Peyer's patch (tissue), 4 donors: ENCODE results near the gene ANKRD53.

Source experiments
- CTCF ChIP-seq, 6 experiments: fragments of 450-650 bp in 4 of 6; fragments of 200-600 bp in 2 of 6; sonication (generic) in 1 of 6; IDR thresholded peaks; one replicate each; pipeline ENCODE4 v1.5.1; 2017 to 2019; ENCODE audit warnings: antibody characterized with exemption in 6 of 6, mild to moderate bottlenecking in 3 of 6, moderate library complexity in 1 of 6
- POLR2A ChIP-seq, 2 donors: fragments of 450-650 bp; IDR thresholded peaks; one replicate each; pipeline ENCODE4 v1.5.1; 2017; ENCODE audit warnings: antibody characterized with exemption in 2 of 2, mild to moderate bottlenecking in 2 of 2, moderate library complexity in 2 of 2

GRCh38 chr2:71003966-71004755, 25.7 kb downstream of the ANKRD53 start:
- TF ChIP-seq CTCF (IDR thresholded peaks at IDR 0.05), result no peak
- TF ChIP-seq POLR2A (IDR thresholded peaks at IDR 0.05), result no peak
